WI38 (cell line): ENCODE measurements around the gene CD164L2.
A peak's percentile ranks its signal among the peaks of the same experiment; 100 is the strongest.

Experiments
- H3K4me3 ChIP-seq: 2 replicates; pipeline ENCODE4 v1.5.1; 2011; ENCODE audit warnings: low read depth, mild to moderate bottlenecking, control low read depth, low read length
- TF ChIP-seq, protein P1 (sequence below): IDR thresholded peaks from 2 replicates; pipeline ENCODE4 v1.5.1; 2012; ENCODE audit warnings: low read depth, mild to moderate bottlenecking, control low read depth, low read length

The CD164L2 gene

GRCh38 chr1:27353166-27353565, 30.0 kb downstream of the CD164L2 start:
- TF ChIP-seq, protein P1, sequence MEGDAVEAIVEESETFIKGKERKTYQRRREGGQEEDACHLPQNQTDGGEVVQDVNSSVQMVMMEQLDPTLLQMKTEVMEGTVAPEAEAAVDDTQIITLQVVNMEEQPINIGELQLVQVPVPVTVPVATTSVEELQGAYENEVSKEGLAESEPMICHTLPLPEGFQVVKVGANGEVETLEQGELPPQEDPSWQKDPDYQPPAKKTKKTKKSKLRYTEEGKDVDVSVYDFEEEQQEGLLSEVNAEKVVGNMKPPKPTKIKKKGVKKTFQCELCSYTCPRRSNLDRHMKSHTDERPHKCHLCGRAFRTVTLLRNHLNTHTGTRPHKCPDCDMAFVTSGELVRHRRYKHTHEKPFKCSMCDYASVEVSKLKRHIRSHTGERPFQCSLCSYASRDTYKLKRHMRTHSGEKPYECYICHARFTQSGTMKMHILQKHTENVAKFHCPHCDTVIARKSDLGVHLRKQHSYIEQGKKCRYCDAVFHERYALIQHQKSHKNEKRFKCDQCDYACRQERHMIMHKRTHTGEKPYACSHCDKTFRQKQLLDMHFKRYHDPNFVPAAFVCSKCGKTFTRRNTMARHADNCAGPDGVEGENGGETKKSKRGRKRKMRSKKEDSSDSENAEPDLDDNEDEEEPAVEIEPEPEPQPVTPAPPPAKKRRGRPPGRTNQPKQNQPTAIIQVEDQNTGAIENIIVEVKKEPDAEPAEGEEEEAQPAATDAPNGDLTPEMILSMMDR, result no peak
- H3K4me3 ChIP-seq, result no peak overlapping the region

DNA sequence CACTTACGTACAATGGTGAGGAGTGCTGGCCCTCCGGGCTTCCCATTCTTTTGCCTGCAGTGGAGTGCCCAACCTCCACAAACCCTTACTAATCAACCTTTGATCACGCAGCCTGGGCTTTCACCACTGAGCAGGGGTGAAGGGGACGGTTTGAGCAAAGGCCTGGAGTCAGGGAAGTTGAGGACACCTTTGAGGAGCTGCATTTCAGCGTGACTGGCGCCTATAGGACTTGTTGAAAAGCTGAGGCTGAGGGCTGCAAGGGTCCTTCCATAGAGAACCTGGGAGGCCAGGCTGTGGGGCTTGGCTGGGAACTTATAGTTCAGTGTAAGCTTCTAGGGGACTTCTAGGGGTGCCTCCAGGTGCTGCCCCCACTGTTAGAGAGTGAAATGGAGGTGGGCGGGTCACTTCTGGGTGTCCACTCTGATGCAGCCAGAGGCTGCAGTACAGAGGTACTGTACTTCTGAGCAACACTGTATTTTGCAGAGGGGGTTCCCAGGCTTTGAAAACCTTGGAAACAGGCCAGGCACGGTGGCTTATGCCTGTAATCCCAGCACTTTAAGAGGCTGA, 31.5 kb downstream of the CD164L2 start:
- TF ChIP-seq, protein P1, result no peak
- no peak overlapping the region for H3K4me3 ChIP-seq

DNA sequence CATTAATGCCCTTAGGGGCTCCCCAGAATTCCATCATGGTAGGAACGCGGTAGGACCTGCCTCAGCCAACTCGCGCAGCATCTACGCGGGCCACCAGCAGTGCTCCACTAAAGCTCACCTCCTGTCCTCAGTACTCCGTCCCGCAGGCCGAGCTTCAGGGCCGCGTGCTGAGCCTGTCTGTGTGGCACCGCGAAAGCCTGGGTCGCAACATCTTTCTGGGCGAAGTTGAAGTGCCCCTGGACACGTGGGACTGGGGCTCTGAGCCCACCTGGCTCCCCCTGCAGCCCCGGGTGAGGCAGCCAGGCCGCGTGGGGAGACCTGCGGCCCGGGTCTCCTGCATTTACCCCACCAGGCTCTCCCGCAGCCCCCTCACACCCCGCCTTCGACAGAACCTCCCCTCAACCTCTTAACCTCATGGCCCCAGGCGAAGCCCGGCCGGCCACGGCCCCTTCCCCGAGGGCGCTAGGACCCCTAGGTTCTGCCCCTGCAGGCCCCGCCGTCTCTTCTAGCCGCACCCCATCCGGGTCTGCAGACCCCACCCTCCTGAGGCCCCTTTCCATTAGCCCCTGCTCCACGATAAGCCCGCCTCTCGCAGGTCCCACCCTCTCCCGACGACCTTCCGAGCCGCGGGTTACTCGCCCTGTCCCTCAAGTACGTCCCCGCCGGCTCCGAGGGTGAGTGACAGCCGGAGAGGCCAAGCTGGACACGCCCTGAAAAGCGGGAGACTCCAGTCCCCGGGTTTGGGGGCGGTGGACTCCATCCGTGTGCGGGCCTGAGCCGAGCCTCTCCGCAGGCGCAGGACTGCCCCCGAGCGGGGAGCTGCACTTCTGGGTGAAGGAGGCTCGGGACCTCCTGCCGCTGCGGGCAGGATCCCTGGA, 32.2 kb downstream of the CD164L2 start:
- no peak overlapping the region for H3K4me3 ChIP-seq
- TF ChIP-seq, protein P1, result no peak

DNA sequence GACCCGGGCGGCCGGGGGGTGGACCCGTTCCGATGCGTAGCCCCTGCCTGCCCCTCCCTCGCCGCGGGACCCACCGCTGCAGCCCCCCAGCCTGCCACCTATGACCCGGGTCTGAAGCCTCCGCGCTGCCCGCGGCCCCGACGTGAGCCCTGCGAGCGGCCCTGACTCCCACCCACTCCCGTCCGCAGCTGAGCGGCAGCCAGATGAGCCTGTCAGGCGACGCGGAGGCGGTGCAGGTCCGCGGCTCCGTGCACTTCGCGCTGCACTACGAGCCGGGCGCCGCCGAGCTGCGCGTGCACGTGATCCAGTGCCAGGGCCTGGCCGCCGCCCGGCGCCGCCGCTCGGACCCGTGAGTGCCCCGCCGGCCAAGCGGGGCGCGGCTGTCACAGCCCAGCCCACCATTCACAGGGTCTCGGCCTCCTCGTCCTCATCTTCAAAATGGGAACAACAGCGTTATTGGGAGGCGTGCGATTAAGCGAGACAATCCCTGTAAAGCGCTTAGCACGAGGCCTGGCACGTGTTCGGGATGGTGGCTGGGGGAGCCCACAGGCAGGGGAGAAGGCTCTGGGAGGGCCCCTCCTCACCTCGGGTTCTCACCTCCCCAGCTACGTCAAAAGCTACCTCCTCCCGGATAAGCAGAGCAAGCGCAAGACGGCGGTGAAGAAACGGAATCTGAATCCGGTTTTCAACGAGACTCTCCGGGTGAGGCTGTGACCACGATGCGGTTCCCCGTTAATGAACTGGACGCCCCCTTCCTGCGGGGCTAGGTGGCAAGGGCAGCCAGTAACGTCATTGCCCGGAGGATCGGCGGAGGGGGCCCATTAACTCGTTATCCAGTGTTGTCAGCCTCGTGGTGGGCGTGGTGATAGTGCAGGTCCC, 33.1 kb downstream of the CD164L2 start:
- TF ChIP-seq, protein P1, result no peak
- peak overlapping the region; percentile 53 for H3K4me3 ChIP-seq

DNA sequence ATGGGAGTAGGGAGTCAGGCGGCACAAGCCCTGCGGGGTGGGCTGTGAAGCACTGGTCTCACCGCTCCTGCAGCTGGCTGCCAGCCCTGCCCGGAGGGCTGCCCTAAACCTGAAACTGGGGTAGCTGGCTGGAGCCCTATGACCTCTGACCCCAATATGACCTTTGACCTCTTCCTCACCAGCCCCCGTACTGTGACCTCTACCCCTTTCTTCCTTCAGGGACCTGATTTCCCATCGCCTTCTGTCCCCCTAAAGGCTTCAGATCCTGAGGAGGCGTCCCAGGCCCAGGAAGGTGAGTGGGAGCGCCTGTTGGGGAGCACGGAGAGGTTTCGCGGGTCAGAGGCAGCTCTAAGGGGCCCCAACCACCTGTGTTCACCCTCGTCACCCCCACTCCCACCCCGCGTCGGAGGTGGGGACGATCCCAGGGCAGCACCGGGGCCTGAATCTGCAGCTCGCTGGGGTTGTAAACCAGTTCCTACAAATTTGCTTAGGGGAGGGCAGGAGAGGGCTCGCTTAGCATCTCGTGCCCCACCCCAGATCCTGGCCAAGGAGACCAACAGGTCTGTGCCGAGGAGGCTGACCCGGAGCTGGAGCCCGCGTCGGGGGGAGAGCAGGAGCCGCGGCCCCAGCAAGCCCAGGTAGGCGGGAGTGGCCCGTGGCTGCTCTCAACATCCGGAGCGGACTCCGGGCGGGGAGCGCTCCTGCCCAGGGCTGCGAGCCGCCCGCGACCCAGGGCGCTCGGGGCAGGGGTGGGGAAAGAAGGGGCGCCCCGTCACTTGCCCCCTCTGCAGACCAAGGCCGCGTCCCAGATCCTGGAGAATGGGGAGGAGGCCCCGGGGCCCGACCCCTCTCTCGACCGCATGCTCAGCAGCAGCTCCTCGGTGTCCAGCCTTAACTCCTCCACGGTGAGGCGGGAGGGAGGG, 34.0 kb downstream of the CD164L2 start:
- H3K4me3 ChIP-seq, result peak overlapping the region; percentile 53
- TF ChIP-seq, protein P1, result no peak

DNA sequence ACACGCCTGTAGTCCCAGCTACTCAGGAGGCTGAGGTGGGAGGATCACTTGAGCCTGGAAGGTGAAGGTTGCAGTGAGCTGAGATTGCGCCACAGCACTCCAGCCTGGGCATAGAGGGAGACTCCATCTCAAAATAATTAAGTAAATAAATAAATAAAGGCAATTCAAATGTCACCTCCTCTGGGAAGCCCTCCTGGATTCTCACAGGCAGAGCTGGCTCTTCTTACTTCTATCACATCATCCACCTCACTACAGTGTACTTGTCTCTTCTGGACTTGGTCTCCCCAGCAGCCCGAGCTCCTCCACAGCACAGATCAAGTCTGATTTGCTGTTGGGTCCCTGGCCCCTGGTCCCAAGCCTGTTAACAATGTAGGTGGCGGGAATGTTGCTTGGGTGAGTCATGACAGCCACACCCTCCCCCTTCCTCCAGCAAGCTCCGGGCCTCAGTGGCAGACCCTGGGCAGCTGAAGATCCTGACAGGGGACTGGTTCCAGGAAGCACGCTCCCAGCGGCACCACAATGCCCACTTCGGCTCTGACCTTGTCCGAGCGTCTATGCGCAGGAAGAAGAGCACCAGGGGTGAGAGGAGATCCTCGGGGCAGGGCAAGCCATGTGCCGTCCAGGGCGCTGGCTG, 36.0 kb downstream of the CD164L2 start:
- no peak overlapping the region for H3K4me3 ChIP-seq
- TF ChIP-seq, protein P1, result no peak
